HG02852 (cell line): ENCODE measurements around the gene CYLD.

Experiments
- ATAC-seq: cut with Tn5 transposase; IDR thresholded peaks from one replicate; pipeline ENCODE4 v1.9.1; 2021; ENCODE audit warnings: mild to moderate bottlenecking, moderate library complexity; ENCODE audit not compliant: unreplicated experiment

The CYLD gene

DNA sequence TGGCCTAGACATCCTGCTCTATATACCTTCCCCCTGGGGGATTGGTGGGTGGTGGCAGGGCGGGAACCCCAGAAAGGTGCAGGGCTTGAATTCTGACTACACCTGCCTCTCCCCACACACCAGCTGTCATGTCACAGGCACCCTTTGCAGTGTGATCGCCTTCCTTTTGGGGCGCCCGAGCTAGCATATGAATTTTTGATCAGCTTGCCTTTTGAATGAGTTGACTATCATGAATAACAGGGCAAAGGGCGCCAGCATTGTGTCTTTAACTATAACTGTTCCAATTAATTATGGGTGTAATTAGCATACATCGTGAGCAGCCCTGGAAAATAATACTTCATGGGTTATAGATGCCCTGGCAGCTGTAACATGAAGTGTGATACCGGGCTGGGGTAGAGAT is 72.7 kb downstream of the CYLD start:
- ATAC-seq: no peak

DNA sequence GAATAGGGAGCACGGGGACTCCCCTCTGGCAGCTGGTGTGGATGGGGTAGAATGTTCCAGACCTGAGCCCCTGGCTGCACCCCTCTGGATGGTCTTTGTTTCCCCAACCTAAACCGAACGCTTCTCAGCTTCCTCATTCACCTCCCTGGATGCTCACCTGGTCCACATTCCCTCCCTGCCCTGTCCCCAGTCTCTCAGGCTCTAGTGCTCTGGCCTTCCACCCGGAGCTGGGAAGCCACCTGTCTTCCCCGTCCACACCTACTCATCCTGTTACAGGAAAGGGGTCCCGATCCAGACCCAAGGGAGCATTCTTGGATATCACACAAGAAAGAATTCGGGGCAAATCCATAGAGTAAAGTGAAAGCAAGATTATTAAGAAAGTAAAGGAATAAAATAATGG is 73.5 kb downstream of the CYLD start:
- ATAC-seq: no peak

DNA sequence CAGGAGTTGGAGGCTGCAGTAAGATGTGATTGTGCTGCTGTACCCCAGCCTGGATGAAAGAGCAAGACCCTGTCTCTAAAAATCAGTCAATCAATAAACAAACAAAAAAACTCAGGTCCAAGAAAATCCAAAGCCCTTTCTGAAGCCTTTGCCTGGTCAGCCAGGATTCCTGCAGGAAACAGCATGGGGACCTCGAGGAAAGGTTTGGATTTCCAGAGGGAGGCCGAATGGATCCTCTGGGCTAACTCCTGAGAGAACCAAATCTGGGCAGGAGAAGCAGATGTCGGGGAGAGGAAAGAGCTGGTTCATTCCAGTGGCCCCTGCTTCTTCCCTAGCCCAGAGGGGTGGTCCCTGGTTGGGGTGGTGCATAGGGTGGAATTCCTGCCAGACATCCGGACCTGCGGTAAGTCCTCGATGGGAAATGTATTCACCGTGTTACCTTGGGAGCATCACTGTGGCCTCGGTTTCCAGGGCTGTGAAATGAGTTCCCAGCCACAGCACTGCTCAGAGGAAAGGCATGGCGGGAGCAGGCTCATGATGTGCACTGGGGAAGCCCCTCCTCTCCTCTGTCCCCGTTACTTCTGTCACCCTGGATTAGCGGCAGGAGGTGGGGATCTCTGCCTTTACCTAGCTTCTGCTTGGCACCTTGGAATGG is 75.1 kb downstream of the CYLD start:
- no peak for ATAC-seq

DNA sequence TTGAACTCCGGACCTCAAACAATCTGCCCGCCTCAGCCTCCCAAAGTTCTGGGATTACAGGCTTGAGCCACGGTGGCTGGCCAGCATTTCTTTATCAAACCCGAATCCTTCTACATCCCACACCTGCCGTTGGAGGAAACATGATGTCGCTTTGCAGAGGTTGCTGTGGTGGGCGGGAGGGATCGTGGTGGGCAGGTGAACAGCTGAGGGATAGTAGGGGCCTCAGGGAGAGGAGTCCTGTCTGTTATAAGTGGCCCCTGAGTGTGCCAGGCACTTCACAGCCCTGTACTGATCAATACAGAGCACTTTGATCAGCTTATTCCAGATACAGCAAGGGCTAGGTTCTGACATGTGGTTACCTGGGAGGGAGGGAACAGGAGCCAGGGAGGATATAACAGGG is 76.5 kb downstream of the CYLD start:
- no peak for ATAC-seq

DNA sequence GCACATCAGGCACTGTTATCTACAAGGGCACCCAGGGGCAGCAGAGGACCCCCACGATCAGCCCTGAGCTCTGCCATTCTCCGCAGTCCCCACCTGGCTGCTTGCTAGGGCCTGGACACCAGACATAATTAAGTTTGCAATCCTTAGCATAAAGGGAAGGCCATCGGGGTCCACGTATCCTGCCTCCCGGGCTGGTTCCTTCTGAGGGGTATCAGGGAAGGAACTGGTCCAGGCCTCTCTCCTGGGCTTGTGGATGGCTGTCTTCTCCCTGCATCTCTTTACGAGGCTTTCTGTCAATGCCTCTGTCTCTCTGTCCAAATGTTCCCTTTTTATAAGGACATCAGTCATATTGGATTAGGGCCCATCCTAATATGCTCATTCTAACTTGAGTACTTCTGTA is 77.8 kb downstream of the CYLD start:
- no peak for ATAC-seq

DNA sequence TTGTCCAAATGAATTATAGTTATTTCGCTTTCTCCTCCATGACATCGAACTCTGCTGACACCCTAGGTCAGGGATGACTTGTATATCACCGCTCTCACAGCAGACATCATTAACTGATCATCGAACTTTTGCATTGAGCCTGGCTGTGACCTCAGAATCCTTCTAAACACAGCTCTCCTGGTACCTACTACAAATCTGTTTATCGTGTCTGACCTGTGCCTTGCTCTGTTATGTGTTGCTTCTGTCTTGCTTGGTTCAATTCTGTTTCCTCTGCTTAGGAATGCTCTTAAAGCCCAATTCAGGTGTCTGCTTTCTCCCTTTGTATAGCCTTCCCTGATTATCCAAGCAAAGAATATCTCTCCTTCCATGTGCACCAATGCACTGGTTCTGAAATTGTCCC is 78.3 kb downstream of the CYLD start:
- no peak for ATAC-seq

DNA sequence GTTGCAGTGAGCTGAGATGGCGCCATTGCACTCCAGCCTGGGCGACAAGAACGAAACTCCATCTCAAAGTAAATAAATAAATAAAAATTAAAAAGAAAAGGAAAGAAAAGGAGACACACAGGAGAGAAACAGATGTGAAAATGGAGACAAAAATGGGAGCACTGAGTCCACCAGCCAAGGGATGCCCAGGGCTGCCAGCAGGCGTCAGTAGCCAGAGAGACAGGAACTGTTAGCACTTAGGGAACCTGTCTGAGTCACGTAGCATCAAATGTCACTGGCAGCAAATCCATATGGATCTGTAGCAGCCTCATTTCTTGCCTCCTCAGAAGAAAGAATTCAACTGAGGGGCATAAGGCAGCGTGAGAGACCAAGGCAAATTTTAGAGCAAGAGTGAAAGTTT is 79.7 kb downstream of the CYLD start:
- ATAC-seq: no peak

DNA sequence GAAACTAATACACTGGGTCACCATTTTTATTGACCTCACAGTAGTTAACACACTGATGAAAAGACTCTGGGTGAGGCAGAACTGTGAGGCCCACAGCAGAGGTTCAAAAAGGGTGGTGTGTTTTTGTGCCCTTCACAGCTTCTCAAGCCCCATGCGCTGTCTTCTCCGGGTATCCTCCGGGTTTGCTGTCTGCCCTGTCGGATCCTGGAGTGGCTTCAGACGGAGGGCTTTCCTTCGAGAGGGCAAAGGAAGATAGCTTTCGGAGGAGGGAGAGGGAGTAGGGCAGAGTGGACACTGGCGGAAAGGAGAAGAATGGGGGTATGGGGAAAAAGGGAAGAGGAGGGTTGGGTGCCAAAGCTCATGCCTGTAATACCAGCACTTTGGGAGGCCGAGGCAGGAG is 80.8 kb downstream of the CYLD start:
- ATAC-seq: no peak

DNA sequence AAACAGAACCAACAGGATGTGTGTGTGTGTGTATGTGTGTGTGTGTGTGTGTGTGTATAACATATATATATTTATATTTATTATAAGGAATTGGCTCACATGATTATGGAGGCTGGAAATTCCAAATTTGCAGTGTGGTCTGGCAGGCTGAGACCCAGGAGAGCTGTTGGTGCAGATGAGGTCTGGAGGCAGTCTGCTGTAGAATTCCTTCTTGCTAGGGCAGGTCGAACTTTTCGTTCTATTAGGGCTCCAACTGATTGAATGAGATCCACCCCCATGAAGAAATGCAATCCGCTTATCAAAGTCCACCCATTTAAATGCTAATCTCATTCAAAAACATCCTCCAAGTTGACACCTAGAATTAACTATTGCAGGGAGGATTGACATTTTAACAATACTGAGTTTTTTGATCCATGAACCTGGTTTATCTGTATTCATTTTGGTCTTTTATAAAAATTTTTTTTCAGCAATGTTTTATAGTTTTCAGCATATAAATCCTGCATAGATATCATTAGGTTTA is 85.0 kb downstream of the CYLD start:
- no peak for ATAC-seq

DNA sequence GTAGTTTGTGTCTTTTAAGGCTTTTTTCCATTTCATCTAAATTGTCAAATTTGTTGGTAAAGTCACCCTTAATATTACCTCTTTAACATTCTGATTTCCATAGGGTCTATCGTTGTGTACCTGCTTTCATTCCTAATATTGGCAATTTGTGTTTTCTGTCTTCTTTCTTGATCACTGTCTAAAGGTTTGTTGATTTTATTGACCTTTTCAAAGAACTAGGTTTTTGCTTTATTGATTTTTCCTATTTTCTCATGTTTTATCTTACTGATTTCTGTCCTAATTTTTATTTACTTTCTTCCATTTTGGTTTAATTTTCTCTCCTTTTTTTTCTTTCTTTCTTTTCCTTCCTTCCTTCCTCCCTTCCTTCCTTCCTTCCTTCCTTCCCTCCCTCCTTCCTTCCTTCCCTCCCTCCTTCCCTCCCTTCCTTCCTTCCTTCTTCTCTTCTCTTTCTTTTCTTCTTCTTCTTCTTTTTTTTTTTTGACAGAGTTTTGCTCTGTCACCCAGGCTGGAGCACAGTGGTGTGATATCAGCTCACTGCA is 86.3 kb downstream of the CYLD start:
- no peak for ATAC-seq

DNA sequence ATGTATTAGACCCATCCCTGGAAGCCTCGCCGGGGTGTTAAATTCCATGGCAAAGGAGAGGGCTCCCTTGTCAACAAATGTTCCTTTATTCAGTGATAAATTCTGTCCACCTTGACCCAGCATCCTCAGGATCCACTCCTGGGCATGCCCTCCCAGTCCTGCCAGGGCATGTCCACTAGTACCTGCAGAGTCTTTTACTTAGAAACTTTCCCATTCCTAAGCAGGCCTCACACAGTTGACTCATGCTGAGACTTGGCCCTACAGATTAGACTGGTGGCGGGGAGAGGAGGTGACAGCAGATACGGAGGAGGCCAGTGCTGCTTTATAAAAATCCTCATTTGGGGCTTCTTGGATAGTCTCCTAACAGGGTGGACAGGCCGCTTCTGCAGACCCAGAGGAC is 88.8 kb downstream of the CYLD start:
- ATAC-seq: no peak

DNA sequence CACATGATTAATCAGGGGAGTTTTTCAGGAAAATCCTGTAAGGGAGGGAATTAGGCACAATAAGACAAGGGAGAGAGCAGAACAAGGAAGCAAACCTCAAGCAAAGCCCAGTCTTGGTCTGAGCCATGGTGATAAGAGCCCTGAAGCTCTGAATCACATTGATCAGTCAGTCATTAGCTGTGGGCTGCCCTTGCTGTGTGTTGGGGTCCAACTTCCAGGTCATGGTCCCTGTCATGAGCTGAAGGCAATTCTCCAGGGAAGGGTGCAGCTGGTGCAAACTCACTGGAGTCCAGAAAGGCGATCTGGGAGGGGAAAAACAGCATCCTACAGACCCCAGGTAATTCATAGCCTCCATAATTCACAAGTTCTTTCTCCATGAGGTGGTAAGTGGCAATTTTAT is 89.9 kb downstream of the CYLD start:
- ATAC-seq: no peak

DNA sequence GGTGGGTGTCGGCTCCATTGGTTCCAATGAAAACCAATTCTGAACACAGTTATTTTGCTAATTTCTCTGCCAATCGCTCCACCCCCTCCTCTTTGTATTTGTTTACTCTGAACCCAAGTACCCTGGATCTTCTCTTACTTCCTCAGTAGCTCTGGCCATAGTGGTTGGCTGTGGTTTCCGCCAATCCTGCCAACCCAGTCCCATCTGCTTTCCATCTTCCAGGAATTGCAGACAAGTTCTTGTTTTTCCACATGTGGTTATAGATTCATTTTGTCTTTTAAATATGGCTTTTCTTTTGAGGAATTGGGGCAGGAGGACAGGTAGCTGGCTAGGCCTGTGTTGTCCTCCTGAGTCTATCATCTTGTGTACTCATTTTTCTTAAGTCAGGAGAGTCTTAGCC is 92.0 kb downstream of the CYLD start:
- ATAC-seq: no peak

DNA sequence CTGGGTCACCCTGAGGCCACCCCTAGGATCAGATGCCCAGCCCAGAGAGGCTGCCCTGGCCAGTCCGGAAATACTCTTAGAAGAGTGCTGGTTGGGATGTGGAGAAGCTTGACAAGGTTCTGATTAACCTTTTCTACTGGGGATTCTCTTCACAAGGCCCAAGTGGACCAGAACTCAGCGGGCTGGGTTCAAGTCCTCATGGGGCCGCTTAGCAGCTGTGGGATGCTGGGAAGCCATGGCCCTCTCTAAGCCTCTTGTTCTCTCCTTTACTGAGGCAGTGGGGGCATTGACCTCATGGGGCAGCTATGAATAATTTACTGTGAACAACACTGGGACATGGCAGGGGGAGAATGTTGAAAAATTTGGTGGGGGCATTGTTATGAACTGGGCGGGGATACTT is 92.8 kb downstream of the CYLD start:
- no peak for ATAC-seq

DNA sequence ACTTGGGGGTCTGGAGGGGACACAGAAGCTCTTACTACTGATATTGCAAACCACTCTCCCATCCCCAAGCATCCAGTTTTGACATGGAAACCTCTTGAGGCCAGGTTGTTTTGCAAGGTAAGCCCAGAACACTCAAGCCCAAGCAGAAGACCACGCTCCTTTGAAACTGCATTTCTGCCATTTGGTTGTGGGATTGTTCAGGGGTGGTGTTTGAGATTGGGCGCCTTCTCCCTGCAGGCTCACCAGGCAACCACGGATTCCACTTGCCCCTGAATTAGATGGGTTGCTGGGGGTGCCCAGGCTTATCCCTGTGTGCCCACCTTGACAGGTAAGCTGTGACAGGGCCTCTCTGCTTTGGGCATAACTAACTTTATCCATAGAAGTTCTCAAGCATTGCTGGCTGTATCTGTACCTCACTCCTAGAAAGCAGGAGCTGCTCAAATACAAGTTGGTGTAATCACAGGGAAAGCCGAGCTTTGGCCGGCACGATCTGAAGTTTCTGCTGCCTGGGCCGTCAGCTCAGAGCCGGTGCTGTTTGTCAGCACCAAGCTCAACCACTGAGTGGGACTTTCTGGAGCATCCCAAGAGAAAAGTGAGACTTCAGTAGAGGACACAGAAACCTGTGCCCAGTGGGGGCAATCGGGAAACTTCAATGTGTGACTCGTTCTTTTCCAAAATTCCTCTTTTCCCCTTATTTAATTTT is 93.6 kb downstream of the CYLD start:
- no peak for ATAC-seq

DNA sequence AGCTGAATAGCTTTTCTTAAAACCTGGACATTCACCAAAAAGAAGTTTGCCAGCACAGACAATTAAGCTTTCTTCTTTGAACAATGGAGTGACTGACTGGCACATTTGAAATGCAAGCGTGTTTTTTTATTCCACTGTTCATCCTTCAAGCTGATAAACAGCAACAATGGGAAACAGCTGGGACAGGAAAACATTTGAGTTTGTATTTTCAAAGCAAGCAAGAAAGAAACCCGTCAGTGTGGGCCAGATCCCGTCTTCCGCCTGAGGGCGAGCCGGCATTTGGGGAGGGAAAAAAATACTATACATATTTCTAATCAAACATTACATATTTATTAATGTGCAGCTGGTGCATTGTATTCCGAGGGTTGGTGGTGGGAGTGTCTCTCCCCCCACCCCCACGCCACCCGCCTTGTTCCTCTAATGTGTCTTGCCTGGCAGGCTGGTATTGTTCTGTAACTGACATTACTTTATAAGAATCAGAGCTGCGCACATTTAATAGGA is 94.3 kb downstream of the CYLD start:
- no peak for ATAC-seq

DNA sequence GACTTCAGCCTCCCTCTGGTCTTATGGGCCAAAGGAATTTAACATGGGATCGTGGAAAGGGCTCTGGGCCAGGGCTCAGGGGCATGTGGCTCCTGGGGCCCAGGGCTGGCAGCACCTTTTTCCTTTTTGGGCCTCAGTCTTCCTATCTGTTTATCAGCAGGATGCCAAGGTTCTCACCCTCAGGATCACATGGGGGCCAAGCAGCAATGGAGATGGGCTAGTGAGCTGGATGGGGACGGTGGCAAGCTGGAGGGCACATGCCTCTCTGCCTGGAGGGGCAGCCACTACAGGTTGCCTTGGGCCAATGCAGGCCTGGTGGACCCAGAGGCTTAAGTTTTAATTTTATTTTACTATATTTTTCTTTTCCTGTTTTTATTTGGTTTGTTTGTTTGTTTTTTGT is 95.4 kb downstream of the CYLD start:
- no peak for ATAC-seq

DNA sequence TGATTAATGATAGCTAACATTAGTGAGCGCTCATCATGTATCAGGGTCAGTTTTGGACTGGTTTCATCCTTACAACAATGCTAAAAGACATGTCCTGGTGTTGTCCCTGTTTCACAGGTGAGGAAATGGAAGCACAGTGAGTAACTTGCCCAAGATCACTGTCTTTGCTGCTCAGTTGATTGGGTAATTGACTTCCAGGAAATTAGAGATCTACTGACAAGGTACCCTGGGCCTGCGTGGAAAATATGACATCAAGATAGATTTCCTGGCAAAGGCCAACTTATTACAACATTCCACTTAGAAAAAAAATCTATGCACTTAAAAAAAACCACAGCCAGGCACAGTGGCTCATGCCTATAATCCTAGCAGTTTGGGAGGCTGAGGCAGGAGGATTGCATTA is 96.3 kb downstream of the CYLD start:
- no peak for ATAC-seq

DNA sequence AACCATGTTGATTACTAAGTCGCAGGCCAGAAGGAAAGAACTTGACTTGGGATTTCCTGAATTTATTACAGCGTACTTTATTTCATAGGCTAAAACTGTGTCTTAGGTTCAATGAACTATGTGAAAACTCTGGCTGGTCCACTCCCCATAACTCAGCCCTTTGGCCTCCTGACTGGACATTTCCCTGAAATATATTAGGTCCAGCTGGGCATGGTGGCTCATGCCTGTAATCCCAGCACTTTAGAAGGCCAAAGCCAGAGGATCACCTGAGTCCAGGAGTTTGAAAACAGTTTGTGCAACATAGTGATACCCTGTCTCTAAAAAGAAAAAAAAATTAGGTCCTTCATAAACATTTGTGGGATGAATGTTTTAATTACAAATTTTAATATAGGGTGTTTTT is 97.0 kb downstream of the CYLD start:
- no peak for ATAC-seq

DNA sequence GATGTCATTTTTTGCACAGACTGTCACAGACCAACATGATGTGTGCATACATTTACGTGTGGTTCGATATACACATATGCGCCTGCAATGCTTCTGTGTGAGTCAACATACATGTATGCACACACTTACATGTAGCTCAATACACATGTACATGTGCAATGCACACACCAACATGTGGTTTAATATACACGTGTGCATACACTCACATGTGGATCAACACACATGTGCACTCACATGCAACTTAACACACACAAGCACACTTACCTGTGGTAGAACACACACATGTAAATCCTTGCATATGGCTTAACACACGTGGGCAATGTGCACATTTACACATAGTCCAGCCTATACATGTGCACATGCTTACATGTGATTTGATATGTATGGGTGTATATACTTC is 97.5 kb downstream of the CYLD start:
- no peak for ATAC-seq

DNA sequence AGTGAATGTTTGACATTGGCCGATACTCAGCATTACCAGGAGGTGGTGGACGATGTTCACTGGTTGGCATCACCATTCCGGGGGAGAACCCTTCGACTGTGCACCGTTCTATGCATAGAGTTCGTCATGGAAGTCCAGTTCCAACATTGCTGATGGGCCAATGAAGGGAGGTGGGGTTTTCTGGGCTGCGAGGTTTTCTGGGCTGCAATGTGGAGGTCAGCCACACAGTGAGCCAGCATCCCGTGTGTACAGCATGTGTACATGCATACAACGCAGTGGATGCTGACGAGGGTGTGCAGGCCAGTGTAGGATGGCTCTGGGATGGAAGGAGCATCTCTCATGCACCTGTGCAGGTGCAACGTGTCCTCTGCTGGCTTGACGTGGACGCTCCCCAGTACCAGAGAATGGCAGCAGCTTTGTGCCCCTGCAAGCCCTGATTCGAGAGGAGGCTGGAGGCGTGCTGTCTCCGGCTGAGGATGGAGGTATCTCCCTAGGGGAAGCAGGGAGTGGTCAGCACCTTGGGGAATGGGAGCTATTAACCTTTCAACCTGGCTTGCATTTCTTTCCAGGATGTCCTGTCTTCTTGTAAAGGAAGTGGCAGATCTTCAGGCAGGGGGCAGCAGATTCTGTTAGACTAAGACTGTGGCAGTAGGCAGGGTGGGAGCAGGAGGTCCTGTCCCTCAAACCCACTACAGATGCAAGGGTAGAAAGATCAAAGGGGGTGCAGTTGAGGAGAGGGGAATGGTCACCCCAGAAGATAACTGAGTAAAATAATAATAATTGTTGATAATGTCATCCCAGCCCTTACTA is 98.2 kb downstream of the CYLD start:
- no peak for ATAC-seq
